ENCODE measurements around the gene SART3.

DNA sequence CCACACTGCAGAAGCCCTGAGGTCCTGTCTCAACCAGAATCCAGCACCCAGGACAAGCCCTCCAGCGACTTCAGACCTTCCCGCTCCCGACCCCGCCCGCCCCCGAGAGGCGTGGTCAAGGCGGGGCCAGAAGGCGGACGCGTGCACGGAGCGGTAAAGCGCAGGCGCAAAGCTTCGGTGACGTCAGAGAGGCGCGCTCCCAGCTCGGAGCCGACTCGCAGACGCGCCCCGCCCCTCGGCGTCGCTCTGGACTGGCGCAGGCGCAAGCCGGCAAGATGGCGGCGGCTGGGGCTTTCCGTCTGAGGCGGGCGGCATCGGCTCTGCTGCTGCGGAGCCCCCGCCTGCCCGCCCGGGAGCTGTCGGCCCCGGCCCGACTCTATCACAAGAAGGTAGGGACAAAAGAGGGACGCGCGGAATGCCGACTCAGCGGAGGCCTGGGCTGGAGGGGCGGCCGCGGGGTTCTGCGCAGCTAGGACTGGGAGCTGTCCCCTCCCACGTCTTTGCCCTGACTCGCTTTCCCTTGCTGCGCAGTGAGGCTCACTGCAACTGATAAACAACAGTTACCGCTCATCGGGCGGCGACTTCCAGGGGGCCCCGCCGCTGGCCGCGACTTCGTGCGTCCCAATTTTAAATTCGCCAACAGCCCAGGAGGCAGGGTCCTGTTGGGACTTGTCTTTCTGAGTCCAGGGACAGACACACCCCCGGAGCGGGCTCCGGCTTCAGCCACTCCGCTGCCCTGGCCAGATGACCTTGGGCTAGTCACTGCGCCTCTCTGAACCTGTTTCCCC lies 1.6 kb upstream of the SART3 start, which contains the start of gene ISCU:
- TF ChIP-seq EZH2 (IDR thresholded peaks at IDR 0.05; ENCODE audit: borderline replicate concordance, low read length) = no peak
- TF ChIP-seq, protein P1, sequence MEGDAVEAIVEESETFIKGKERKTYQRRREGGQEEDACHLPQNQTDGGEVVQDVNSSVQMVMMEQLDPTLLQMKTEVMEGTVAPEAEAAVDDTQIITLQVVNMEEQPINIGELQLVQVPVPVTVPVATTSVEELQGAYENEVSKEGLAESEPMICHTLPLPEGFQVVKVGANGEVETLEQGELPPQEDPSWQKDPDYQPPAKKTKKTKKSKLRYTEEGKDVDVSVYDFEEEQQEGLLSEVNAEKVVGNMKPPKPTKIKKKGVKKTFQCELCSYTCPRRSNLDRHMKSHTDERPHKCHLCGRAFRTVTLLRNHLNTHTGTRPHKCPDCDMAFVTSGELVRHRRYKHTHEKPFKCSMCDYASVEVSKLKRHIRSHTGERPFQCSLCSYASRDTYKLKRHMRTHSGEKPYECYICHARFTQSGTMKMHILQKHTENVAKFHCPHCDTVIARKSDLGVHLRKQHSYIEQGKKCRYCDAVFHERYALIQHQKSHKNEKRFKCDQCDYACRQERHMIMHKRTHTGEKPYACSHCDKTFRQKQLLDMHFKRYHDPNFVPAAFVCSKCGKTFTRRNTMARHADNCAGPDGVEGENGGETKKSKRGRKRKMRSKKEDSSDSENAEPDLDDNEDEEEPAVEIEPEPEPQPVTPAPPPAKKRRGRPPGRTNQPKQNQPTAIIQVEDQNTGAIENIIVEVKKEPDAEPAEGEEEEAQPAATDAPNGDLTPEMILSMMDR (conservative IDR thresholded peaks at IDR 0.05 in 1 of 2, IDR thresholded peaks at IDR 0.05 in 1 of 2; ENCODE audit: extremely low read depth in 1 of 2, insufficient read depth in 1 of 2, low read depth in 1 of 2, low read length in 2 of 2) = no peak
